Pulmonary artery endothelial cell (primary cell): Measurements from ENCODE around the gene CLEC4E. TPM values are rescaled to one million over a fixed set of nuclear protein-coding genes. Genes with fewer than 3 reads are reported as not detected.

Experiments
- total RNA-seq: library from RNA; depleted of rRNA; stranded (reverse); fragments of >200 nt; gene quantifications from 2 replicates; pipeline ENCODE4 v1.2.3, GENCODE V29; 2014

CLEC4E gene
- total RNA-seq, 1 donor from 2014 or later, result not detected

Other genes starting within 250 kb of the CLEC4E start
- not detected in 2 replicates for gene CLEC6A, start 84.9 kb downstream of the CLEC4E start, total RNA-seq
- gene CLEC4D, start 27.4 kb downstream of the CLEC4E start, total RNA-seq, result not detected in 2 replicates
- not detected in 2 replicates for gene AICDA, start 72.0 kb upstream of the CLEC4E start, total RNA-seq
- gene MFAP5, start 121.9 kb upstream of the CLEC4E start, total RNA-seq, result 0.20 and 0.25 TPM in 2 replicates
- 54.4 and 130 TPM in 2 replicates for gene RIMKLB, start 157.1 kb upstream of the CLEC4E start, total RNA-seq